Upper lobe of left lung (tissue), 6 donors: ENCODE measurements around the gene SIK2. TPM values are rescaled to one million over a fixed set of nuclear protein-coding genes. Genes with fewer than 3 reads are reported as not detected.

Experiments used
- ATAC-seq, 2 donors: fragments of 200-7000 bp; cut with Tn5 transposase; one replicate each; pipeline ENCODE4 v1.9.1; 2022; ENCODE audit warnings: mild to moderate bottlenecking in 2 of 2, moderate library complexity in 2 of 2; ENCODE audit not compliant: low FRiP score in 2 of 2
- DNase-seq, 2 donors: peaks; one replicate each; pipeline ENCODE4 v3.0.0-alpha.2; 2019 to 2020
- H3K27ac ChIP-seq, 4 donors: fragments of 200-600 bp; sonication (generic); one replicate each; pipeline ENCODE4 v1.5.1; 2016 to 2019
- H3K27me3 ChIP-seq, 4 donors: fragments of 200-600 bp; sonication (generic); one replicate each; pipeline ENCODE4 v1.5.1; 2017 to 2019
- H3K36me3 ChIP-seq, 4 donors: fragments of 200-600 bp; sonication (generic); one replicate each; pipeline ENCODE4 v1.5.1; 2016 to 2019
- H3K4me1 ChIP-seq, 4 donors: fragments of 200-600 bp; sonication (generic); one replicate each; pipeline ENCODE4 v1.5.1; 2018 to 2019
- H3K4me3 ChIP-seq, 4 donors: fragments of 200-600 bp; sonication (generic); one replicate each; pipeline ENCODE4 v1.5.1; 2017 to 2019; ENCODE audit warnings: mild to moderate bottlenecking in 2 of 4, moderate library complexity in 1 of 4
- H3K9me3 ChIP-seq, 4 donors: fragments of 200-600 bp; sonication (generic); one replicate each; pipeline ENCODE4 v1.5.1; 2018 to 2019
- CTCF ChIP-seq, 6 experiments: fragments of 450-650 bp in 4 of 6; fragments of 200-600 bp in 2 of 6; sonication (generic) in 2 of 6; IDR thresholded peaks; one replicate each; pipeline ENCODE4 v1.5.1; 2016 to 2019; ENCODE audit warnings: antibody characterized with exemption in 6 of 6
- EP300 ChIP-seq, 4 donors: sonication (generic); formaldehyde crosslinking; IDR thresholded peaks; one replicate each; pipeline ENCODE4 v1.5.1; 2017; ENCODE audit warnings: antibody characterized with exemption in 4 of 4, control low read depth in 2 of 4
- POLR2A ChIP-seq, 4 donors: fragments of 450-650 bp; IDR thresholded peaks; one replicate each; pipeline ENCODE4 v1.5.1; 2016 to 2017; ENCODE audit warnings: antibody characterized with exemption in 4 of 4, mild to moderate bottlenecking in 2 of 4
- POLR2AphosphoS5 ChIP-seq, 2 donors: sonication (generic); formaldehyde crosslinking; IDR thresholded peaks; one replicate each; pipeline ENCODE4 v1.5.1; 2017; ENCODE audit warnings: antibody characterized with exemption in 2 of 2
- WGBS, 2 donors: methylation state at CpG; one replicate each; pipeline ENCODE4 v1.1.5; 2017 to 2018; 5-methylcytosine and 5-hydroxymethylcytosine counted together
- total RNA-seq, 6 donors: library from RNA; depleted of rRNA in 4 of 6; stranded (reverse); fragments of >200 nt in 4 of 6; gene quantifications; one replicate each; pipeline versions ENCODE4 v1.1.0 to v1.2.1, GENCODE V29; 2016 to 2021
- donor health status: DM: no; HTN: no; CAD: no; lungs with moderate emphysema.
- donor health status: DM: no; HTN: yes; CAD: no; lungs with severe emphysema.

SIK2 gene
- total RNA-seq, 6 donors from 2014 or later = 23.0 to 35.9 (median 27.6) TPM

- H3K9me3 ChIP-seq = no peaks in the 10 kb centered on the region
- TF ChIP-seq POLR2AphosphoS5 (IDR thresholded peaks at IDR 0.05) (no peak), POLR2A (IDR thresholded peaks at IDR 0.05) (no peak), EP300 (IDR thresholded peaks at IDR 0.05) (no peak), CTCF (IDR thresholded peaks at IDR 0.05) (no peak)
- H3K36me3 ChIP-seq = no peaks in the 10 kb centered on the region
- H3K4me3 ChIP-seq = no peak overlapping the region
- DNase-seq (no peak), ATAC-seq (no peak)
- no peaks in the 10 kb centered on the region for H3K27me3 ChIP-seq
- peak overlapping the region in 1 of 4 donors; percentile 19 for H3K27ac ChIP-seq
- H3K4me1 ChIP-seq = no peaks in the 10 kb centered on the region
Observed at GRCh38 chr11:111582163-111582562, 20.1 kb upstream of the SIK2 start.

- WGBS, 2 donors = 45 to 56% methylated on average over 4 of the region's 4 CpGs
- no peak for ATAC-seq
- H3K4me1 ChIP-seq = no peaks in the 10 kb centered on the region
- H3K9me3 ChIP-seq = no peaks in the 10 kb centered on the region
- no peak overlapping the region for H3K4me3 ChIP-seq
- H3K36me3 ChIP-seq = no peaks in the 10 kb centered on the region
- no peak for DNase-seq
- no peak overlapping the region for H3K27ac ChIP-seq
- H3K27me3 ChIP-seq = no peaks in the 10 kb centered on the region
- TF ChIP-seq POLR2A (IDR thresholded peaks at IDR 0.05) (no peak), POLR2AphosphoS5 (IDR thresholded peaks at IDR 0.05) (no peak), CTCF (IDR thresholded peaks at IDR 0.05) (no peak), EP300 (IDR thresholded peaks at IDR 0.05) (no peak)
Observed at GRCh38 chr11:111582881-111583280, 19.4 kb upstream of the SIK2 start.

GRCh38 chr11:111585371-111585770 is 16.9 kb upstream of the SIK2 start:
- Histone ChIP-seq H3K36me3 (no peaks in the 10 kb centered on the region), H3K9me3 (no peaks in the 10 kb centered on the region), H3K27ac (no peak overlapping the region), H3K4me3 (no peak overlapping the region), H3K4me1 (no peaks in the 10 kb centered on the region), H3K27me3 (no peaks in the 10 kb centered on the region)
- TF ChIP-seq POLR2AphosphoS5 (IDR thresholded peaks at IDR 0.05) (no peak), CTCF (IDR thresholded peaks at IDR 0.05) (no peak), POLR2A (IDR thresholded peaks at IDR 0.05) (no peak), EP300 (IDR thresholded peaks at IDR 0.05) (no peak)
- WGBS, 2 donors = 32 to 42% methylated on average over 2 of the region's 2 CpGs
- ATAC-seq (no peak), DNase-seq (no peak)

- no peaks in the 10 kb centered on the region for H3K36me3 ChIP-seq
- no peaks in the 10 kb centered on the region for H3K9me3 ChIP-seq
- no peaks in the 10 kb centered on the region for H3K4me1 ChIP-seq
- peak in 1 of 2 donors; percentile 72 for ATAC-seq
- H3K27me3 ChIP-seq = no peaks in the 10 kb centered on the region
- H3K27ac ChIP-seq = no peak overlapping the region
- TF ChIP-seq POLR2A (IDR thresholded peaks at IDR 0.05) (no peak), CTCF (IDR thresholded peaks at IDR 0.05) (peak; percentile 25 to 60 (median 49))
- DNase-seq = no peak
- 17 to 22% methylated on average over 1 of the region's 1 CpG for WGBS, 2 donors
- H3K4me3 ChIP-seq = no peak overlapping the region
Observed at GRCh38 chr11:111586388-111586831, 15.8 kb upstream of the SIK2 start.

- TF ChIP-seq EP300 (IDR thresholded peaks at IDR 0.05) = no peak
- no peak overlapping the region for H3K27ac ChIP-seq
- H3K4me3 ChIP-seq = no peak overlapping the region
- no peak for DNase-seq
- no peaks in the 10 kb centered on the region for H3K9me3 ChIP-seq
- H3K36me3 ChIP-seq = no peaks in the 10 kb centered on the region
- WGBS, 2 donors = 85 to 89% methylated on average over 2 of the region's 2 CpGs
- H3K27me3 ChIP-seq = no peaks in the 10 kb centered on the region
- no peaks in the 10 kb centered on the region for H3K4me1 ChIP-seq
- no peak for ATAC-seq
Observed at GRCh38 chr11:111589114-111589513, 13.1 kb upstream of the SIK2 start.
